Lung (tissue), 12 donors: ENCODE data around the gene CENPU. TPM values are rescaled to one million over a fixed set of nuclear protein-coding genes. Genes with fewer than 3 reads are reported as not detected.

Experiments used
- ATAC-seq: fragments of 200-7000 bp; cut with Tn5 transposase; one replicate; pipeline ENCODE4 v1.9.1; 2020; ENCODE audit warnings: moderate number of reproducible peaks; ENCODE audit not compliant: insufficient read depth, low FRiP score
- DNase-seq, 3 donors: peaks; one replicate each; pipeline ENCODE4 v3.0.0-alpha.2; 2013 to 2017
- H3K27ac ChIP-seq, 2 donors: one replicate each; pipeline ENCODE4 v1.5.1; 2013; ENCODE audit warnings: mild to moderate bottlenecking in 2 of 2, moderate library complexity in 2 of 2, control low read depth in 1 of 2, inconsistent platforms in 1 of 2, low read depth in 1 of 2, low read length in 1 of 2
- H3K27me3 ChIP-seq, 3 donors: one replicate each; pipeline ENCODE4 v1.5.1; 2013; ENCODE audit warnings: low read length in 2 of 3; ENCODE audit not compliant: control insufficient read depth in 3 of 3, insufficient read depth in 3 of 3
- H3K36me3 ChIP-seq, 4 donors: one replicate each; pipeline ENCODE4 v1.5.1; 2013; ENCODE audit warnings: low read length in 4 of 4, mild to moderate bottlenecking in 1 of 4, moderate library complexity in 1 of 4; ENCODE audit not compliant: control insufficient read depth in 4 of 4, insufficient read depth in 4 of 4
- H3K4me1 ChIP-seq, 5 donors: one replicate each; pipeline ENCODE4 v1.5.1; 2013; ENCODE audit warnings: low read length in 5 of 5, mild to moderate bottlenecking in 2 of 5, moderate library complexity in 1 of 5; ENCODE audit not compliant: control insufficient read depth in 5 of 5, insufficient read depth in 5 of 5
- H3K4me3 ChIP-seq: one replicate; pipeline ENCODE4 v1.5.1; 2013; ENCODE audit warnings: mild to moderate bottlenecking, control low read depth, moderate library complexity
- H3K9ac ChIP-seq, 2 donors: one replicate each; pipeline ENCODE4 v1.5.1; 2013; ENCODE audit warnings: low read length in 2 of 2, control low read depth in 1 of 2; ENCODE audit not compliant: insufficient read depth in 1 of 2
- H3K9me3 ChIP-seq, 4 donors: one replicate each; pipeline ENCODE4 v1.5.1; 2013; ENCODE audit warnings: low read length in 3 of 4, mild to moderate bottlenecking in 1 of 4, moderate library complexity in 1 of 4; ENCODE audit not compliant: control insufficient read depth in 4 of 4, insufficient read depth in 3 of 4
- WGBS, 2 donors: extraction: QIAGEN DNeasy Blood & Tissue Kit; methylation state at CpG; one replicate each; pipeline ENCODE4 v1.1.7; 2013; 5-methylcytosine and 5-hydroxymethylcytosine counted together
- polyA plus RNA-seq, 2 donors: library from polyadenylated mRNA; stranded (reverse); fragments of 200-250 nt; gene quantifications; one replicate each; pipeline ENCODE4 v1.2.1, GENCODE V29; 2013
- total RNA-seq, 2 donors: library from RNA; depleted of rRNA in 1 of 2; stranded (reverse); fragments of >200 nt in 1 of 2; gene quantifications; one replicate each; pipeline ENCODE4 v1.2.1, GENCODE V29; 2014 to 2021
- TF ChIP-seq, protein P1 (sequence below): IDR thresholded peaks from 2 replicates; pipeline ENCODE4 v1.5.1; 2012; ENCODE audit warnings: mild to moderate bottlenecking; ENCODE audit errors: control extremely low read depth, extremely low read depth
- donor health status: control.
- donor health status: control.
- donor health status: Bipolar disorder and iron deficiency.
- donor health status: healthy.
- donor health status: DM: yes; HTN: yes; CAD: no.

The CENPU gene
- total and polyA plus RNA-seq, 4 donors = 2.1 to 11.7 (median 6.1) TPM

DNA sequence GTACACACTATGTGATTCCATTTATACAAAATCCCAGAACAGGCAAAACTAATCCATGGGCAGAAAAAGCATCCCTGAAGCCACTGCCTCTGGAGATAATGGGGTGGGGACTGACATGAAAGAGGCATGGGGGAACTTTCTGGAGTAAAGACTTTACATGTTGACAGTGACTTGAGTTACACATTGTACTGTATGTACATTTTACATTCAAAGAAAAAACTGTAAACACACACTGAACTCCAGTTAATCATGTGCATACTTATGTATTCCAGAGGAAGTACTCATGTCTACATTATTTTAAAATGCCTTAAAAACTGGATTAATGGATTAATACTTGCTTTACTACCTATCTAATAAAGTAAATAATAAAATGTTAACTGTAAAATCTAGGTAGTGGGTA is 21.6 kb downstream of the CENPU start:
- H3K36me3 ChIP-seq = peaks cover 0 to 6% (median under 1%) of the 10 kb centered on the region in 4 donors
- no peak overlapping the region for H3K9ac ChIP-seq
- no peak overlapping the region for H3K27ac ChIP-seq
- H3K9me3 ChIP-seq = no peaks in the 10 kb centered on the region
- H3K4me1 ChIP-seq = peaks cover 0 to under 1% (median 0%) of the 10 kb centered on the region in 5 donors
- ATAC-seq = no peak
- TF ChIP-seq, protein P1, sequence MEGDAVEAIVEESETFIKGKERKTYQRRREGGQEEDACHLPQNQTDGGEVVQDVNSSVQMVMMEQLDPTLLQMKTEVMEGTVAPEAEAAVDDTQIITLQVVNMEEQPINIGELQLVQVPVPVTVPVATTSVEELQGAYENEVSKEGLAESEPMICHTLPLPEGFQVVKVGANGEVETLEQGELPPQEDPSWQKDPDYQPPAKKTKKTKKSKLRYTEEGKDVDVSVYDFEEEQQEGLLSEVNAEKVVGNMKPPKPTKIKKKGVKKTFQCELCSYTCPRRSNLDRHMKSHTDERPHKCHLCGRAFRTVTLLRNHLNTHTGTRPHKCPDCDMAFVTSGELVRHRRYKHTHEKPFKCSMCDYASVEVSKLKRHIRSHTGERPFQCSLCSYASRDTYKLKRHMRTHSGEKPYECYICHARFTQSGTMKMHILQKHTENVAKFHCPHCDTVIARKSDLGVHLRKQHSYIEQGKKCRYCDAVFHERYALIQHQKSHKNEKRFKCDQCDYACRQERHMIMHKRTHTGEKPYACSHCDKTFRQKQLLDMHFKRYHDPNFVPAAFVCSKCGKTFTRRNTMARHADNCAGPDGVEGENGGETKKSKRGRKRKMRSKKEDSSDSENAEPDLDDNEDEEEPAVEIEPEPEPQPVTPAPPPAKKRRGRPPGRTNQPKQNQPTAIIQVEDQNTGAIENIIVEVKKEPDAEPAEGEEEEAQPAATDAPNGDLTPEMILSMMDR = no peak
- no peak overlapping the region for H3K4me3 ChIP-seq
- H3K27me3 ChIP-seq = no peaks in the 10 kb centered on the region
- no peak for DNase-seq

DNA sequence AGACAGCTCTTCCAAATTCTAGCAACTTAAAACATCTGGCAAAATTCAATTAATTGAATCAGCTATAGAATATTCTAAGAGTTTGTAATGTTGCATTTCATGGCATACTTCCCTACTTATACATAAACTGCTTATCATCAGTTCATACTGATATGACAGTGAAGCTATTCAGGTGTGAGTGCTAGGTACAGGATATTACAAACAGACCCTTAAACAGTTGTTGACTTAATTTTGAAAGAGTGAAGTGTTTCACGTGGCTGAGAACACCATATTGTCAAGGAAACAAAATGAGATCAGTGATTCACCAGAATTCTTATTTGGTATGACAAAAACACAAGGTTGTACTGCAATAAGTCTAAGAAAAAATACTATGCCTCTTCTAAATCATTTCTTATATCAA is 27.4 kb downstream of the CENPU start:
- peaks cover 0 to 16% (median 7%) of the 10 kb centered on the region in 4 donors for H3K36me3 ChIP-seq
- TF ChIP-seq, protein P1 = no peak
- ATAC-seq (no peak), DNase-seq (no peak)
- H3K4me3 ChIP-seq = no peak overlapping the region
- H3K27ac ChIP-seq = no peak overlapping the region
- no peak overlapping the region for H3K9ac ChIP-seq
- no peaks in the 10 kb centered on the region for H3K27me3 ChIP-seq
- peaks cover 0 to 1% (median 0%) of the 10 kb centered on the region in 5 donors for H3K4me1 ChIP-seq
- 76 to 81% methylated on average over 1 of the region's 1 CpG for WGBS, 2 donors
- no peaks in the 10 kb centered on the region for H3K9me3 ChIP-seq

DNA sequence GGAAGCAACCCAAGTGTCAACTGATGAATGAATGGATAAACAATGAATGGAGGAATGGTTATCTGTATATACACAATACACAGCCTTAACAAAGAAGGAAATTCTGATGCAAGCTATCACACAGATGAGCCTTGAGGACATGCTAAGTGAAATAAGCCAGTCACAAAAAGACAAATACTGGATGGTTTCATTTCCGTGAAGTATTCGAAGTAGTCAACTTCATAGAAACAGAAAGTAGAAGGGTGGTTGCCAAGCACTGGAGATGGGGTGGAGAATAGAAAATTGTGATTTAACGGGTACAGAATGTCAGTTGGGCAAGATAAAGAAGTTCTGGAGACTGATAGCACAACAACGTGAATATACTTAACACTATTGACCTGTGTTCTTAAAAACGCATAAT is 28.2 kb downstream of the CENPU start:
- DNase-seq = no peak
- Histone ChIP-seq H3K36me3 (peaks cover 0 to 16% (median 7%) of the 10 kb centered on the region in 4 donors), H3K4me1 (peaks cover 0 to 1% (median 0%) of the 10 kb centered on the region in 5 donors), H3K4me3 (no peak overlapping the region), H3K27ac (no peak overlapping the region), H3K9ac (no peak overlapping the region), H3K27me3 (no peaks in the 10 kb centered on the region), H3K9me3 (no peaks in the 10 kb centered on the region)
- 79 to 83% methylated on average over 5 of the region's 5 CpGs for WGBS, 2 donors
- ATAC-seq = no peak
- TF ChIP-seq, protein P1 = no peak

DNA sequence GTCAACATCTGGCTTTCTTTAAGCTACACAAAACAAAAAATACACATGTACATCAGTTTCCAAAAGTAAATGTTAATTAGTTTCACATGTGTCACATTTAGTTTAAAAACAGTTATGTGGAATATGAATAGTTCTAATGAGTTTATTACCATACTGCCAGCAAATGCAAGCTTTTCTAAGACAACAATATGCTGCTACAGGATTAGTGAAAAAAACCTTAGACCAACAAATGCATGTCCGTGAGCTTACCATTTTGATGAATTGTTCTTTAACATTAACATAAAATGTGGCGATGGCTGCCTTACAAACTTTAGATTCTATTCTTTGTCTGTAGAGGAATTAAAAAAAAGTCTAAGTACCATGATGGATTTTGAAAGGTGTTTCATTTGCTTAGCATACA is 31.8 kb downstream of the CENPU start:
- no peak overlapping the region for H3K4me3 ChIP-seq
- no peaks in the 10 kb centered on the region for H3K4me1 ChIP-seq
- H3K27me3 ChIP-seq = no peaks in the 10 kb centered on the region
- H3K9me3 ChIP-seq = no peaks in the 10 kb centered on the region
- DNase-seq (no peak), ATAC-seq (no peak)
- TF ChIP-seq, protein P1 = no peak
- WGBS, 2 donors = 99% methylated on average over 2 of the region's 2 CpGs
- no peak overlapping the region for H3K9ac ChIP-seq
- H3K27ac ChIP-seq = no peak overlapping the region
- peaks cover 0 to 12% (median 7%) of the 10 kb centered on the region in 4 donors for H3K36me3 ChIP-seq
